BLaER1 treated with 17β-estradiol and CSF1 and Interleukin-3, amounts not matched to agents 10 nM and 100 nM (cell line): ENCODE results near the gene PIK3R6.
"Not testable (repeated sequence)": the region's sequence is repeated elsewhere in the genome, so short reads cannot be mapped to it uniquely, and the experiment has no call there.

ENCODE experiments used
- H3K27ac ChIP-seq, 11 experiments: shearing (Covaris generic); formaldehyde crosslinking; 2 replicates each; pipeline ENCODE4 v1.8.1; 2022
- H3K27me3 ChIP-seq, 11 experiments: shearing (Covaris generic); formaldehyde crosslinking; 2 replicates each; pipeline ENCODE4 v1.8.1; 2022
- H3K36me3 ChIP-seq, 11 experiments: shearing (Covaris generic); formaldehyde crosslinking; 2 replicates each; pipeline ENCODE4 v1.8.1; 2022
- H3K4me1 ChIP-seq, 10 experiments: shearing (Covaris generic); formaldehyde crosslinking; 2 replicates each; pipeline ENCODE4 v1.8.1; 2022
- H3K4me2 ChIP-seq, 11 experiments: shearing (Covaris generic); formaldehyde crosslinking; 2 replicates each; pipeline ENCODE4 v1.8.1; 2022
- H3K4me3 ChIP-seq, 10 experiments: shearing (Covaris generic); formaldehyde crosslinking; 2 replicates each; pipeline ENCODE4 v1.8.1; 2022
- H3K9ac ChIP-seq, 11 experiments: shearing (Covaris generic); formaldehyde crosslinking; 2 replicates each; pipeline ENCODE4 v1.8.1; 2022
- H3K9me3 ChIP-seq, 11 experiments: shearing (Covaris generic); formaldehyde crosslinking; replicated peaks in 1 of 11; 2 replicates each; pipeline ENCODE4 v1.8.1; 2022
- H4K20me1 ChIP-seq, 11 experiments: shearing (Covaris generic); formaldehyde crosslinking; 2 replicates each; pipeline ENCODE4 v1.8.1; 2022
- Cebpa-rat ChIP-seq, 11 experiments: shearing (Covaris generic); IDR thresholded peaks; 2 replicates each; pipeline ENCODE4 v1.8.1; 2022

Gene PIK3R6

DNA sequence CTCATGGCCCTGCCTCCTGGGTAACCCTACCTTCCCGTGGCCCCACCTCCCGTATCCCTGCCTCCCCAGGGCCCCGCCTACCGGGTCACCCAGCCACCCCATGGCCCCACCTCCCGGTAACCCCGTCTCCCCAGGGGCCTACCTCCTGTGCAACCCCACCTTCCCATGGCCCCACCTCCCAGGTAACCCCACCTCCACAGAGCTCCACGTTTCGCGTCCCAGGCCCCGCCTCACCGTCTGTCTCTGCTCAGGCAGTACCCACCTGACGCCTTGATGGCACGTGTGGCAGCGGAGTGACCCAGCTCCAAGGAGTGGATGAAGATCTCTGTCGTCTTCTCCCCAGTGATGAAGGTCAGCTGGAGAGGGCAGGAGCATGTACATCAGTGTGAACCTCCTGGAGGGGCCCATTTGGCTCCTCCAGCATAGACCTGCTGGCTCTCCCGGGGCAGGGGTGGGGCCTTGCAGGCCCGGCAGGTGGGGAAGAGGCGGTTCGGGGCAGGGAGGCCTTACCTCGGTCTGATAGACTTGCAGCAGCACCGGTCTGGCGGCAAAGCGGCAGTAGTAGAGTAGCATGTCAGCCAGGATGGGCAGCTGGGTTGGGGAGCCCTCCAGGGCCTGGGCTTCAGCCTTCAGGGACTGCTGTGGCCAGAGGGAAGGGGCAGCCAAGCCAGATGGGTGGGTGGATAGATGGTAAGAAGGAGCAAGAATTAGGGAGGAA, 18.7 kb upstream of the PIK3R6 start:
- no peak for TF ChIP-seq Cebpa-rat (IDR thresholded peaks at IDR 0.05)
- no peak overlapping the region for H3K4me2 ChIP-seq

DNA sequence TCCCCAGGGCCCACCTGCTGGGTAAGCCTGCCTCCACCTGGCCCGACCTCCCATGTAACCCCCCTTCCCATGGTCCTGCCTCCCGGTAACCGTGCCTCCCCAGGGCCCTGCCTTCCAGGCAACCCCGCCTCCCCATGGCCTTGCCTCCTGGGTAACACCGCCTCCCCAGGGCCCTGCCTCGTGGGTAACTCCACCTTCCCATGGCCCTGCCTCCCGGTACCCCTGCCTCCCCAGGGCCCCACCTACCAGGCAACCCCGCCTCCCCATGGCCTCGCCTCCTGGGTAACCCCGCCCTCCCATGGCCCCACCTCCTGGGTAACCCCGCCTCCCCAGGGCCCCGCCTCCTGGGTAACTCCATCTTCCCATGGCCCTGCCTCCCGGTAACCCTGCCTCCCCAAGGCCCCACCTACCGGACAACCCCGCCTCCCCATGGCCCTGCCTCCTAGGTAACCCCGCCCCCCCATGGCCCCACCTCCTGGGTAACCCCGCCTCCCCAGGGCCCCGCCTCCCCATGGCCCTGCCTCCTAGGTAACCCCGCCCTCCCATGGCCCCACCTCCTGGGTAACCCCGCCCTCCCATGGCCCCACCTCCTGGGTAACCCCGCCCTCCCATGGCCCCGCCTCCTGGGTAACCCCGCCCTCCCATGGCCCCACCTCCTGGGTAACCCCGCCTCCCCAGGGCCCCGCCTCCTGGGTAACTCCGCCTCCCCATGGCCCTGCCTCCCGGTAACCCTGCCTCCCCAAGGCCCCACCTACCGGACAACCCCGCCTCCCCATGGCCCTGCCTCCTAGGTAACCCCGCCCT, 17.9 kb upstream of the PIK3R6 start:
- H3K36me3 ChIP-seq: peaks cover 21 to 95% (median 87%) of the 10 kb centered on the region in 11 experiments; a peak in 20 of 22 replicates
- H3K27ac ChIP-seq: peak overlapping the region in 2 of 11 experiments; percentile 6 to 34; a peak in 1 of 22 replicates
- not testable (repeated sequence) for H3K4me3 ChIP-seq, H3K4me1 ChIP-seq, H3K9ac ChIP-seq, H3K27me3 ChIP-seq
- H3K9me3 ChIP-seq: peaks cover 0 to 18% (median 0%) of the 10 kb centered on the region in 11 experiments; a peak in 8 of 22 replicates
- H4K20me1 ChIP-seq: peaks cover 0 to 55% (median 0%) of the 10 kb centered on the region in 11 experiments; a peak in 6 of 22 replicates
- H3K4me2 ChIP-seq: 0 out of 22 replicates have a peak overlapping the region, but pooled peaks of 2 of the 11 experiments have one; percentile 5 to 7

More for the DNA sequence above, 18.7 kb upstream of the PIK3R6 start:
- Histone ChIP-seq H3K9me3 (peaks cover 0 to 18% (median 0%) of the 10 kb centered on the region in 11 experiments; a peak in 8 of 22 replicates), H3K4me1 (peaks cover 0 to 9% (median 0%) of the 10 kb centered on the region in 10 experiments; a peak in 3 of 20 replicates), H3K9ac (no peak overlapping the region), H3K27ac (0 out of 22 replicates have a peak overlapping the region, but pooled peaks of 1 of the 11 experiments have one; percentile 11), H3K36me3 (peaks cover 21 to 95% (median 87%) of the 10 kb centered on the region in 11 experiments; a peak in 20 of 22 replicates), H3K4me3 (no peak overlapping the region), H4K20me1 (peaks cover 0 to 56% (median 0%) of the 10 kb centered on the region in 11 experiments; a peak in 5 of 22 replicates), H3K27me3 (no peaks in the 10 kb centered on the region)

DNA sequence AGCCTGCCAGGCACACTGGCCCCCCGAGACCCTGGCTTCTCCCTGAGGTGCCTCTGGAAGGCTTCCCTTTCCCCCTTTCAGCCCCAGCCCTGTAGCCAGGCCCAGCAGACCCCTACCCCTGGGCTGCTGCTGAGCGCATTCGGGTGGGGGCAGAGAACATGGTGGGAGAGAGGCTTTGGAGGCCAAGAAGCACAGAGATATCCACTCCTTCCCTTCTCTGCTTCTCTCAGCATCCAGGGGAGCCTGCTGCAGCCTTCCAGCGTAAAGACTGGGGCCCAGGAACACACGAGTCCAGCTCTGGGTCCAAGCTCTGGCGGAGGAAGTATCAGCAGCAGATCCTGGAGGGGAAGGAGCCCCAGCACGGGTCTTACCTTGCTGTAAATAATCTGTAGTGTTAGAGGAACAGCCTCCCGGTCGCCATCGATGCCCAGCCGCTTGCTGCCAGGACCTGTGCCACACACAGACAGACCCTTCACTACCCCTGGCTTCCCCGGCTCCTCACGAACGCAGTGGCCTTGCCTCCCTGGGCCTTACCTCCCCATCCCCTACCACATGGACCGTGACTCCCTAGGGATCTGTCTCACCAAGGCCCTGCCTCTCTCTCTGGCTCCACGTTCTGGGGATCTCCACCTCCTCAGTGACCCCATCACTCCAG, 17.0 kb upstream of the PIK3R6 start:
- peak overlapping the region in 2 of 11 experiments; percentile 6 to 34; a peak in 3 of 22 replicates for H3K27ac ChIP-seq

DNA sequence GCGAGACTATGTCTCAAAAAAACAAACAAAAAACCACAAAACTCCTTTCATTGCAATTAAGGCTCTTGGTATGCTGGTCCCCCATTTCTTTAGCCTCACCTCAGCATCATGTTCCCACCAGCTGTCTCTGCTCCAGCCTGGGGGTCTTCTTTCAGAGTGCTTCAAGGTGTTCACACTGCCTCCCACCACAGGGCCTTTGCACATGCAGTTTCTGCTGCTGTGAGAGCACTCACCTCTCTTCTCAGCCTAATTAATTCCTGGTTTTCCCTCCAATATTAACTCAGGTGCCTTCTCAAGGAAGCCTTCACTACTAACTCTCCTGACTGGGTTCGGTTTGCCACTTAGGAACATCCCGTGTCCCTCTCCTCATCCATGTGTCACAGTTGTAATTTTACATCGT, 15.9 kb upstream of the PIK3R6 start:
- peaks cover 0 to 39% (median 0%) of the 10 kb centered on the region in 11 experiments; a peak in 6 of 22 replicates for H4K20me1 ChIP-seq
- no peak overlapping the region for H3K4me2 ChIP-seq
- H3K36me3 ChIP-seq: peaks cover 27 to 95% (median 88%) of the 10 kb centered on the region in 11 experiments; a peak in 21 of 22 replicates
- peaks cover 0 to 9% (median 0%) of the 10 kb centered on the region in 10 experiments; a peak in 3 of 20 replicates for H3K4me1 ChIP-seq
- H3K9ac ChIP-seq: no peak overlapping the region
- H3K27me3 ChIP-seq: no peaks in the 10 kb centered on the region
- H3K4me3 ChIP-seq: no peak overlapping the region
- H3K27ac ChIP-seq: no peak overlapping the region
- TF ChIP-seq Cebpa-rat (IDR thresholded peaks at IDR 0.05): no peak
- H3K9me3 ChIP-seq: peaks cover 0 to 18% (median 0%) of the 10 kb centered on the region in 11 experiments; a peak in 8 of 22 replicates

More for the DNA sequence above, 17.0 kb upstream of the PIK3R6 start:
- Histone ChIP-seq H3K27me3 (no peaks in the 10 kb centered on the region), H3K4me3 (no peak overlapping the region), H3K9ac (no peak overlapping the region), H3K4me2 (0 out of 22 replicates have a peak overlapping the region, but pooled peaks of 2 of the 11 experiments have one; percentile 5 to 7), H3K4me1 (peaks cover 0 to 9% (median 0%) of the 10 kb centered on the region in 10 experiments; a peak in 3 of 20 replicates), H3K36me3 (peaks cover 22 to 95% (median 87%) of the 10 kb centered on the region in 11 experiments; a peak in 20 of 22 replicates), H4K20me1 (peaks cover 0 to 50% (median 0%) of the 10 kb centered on the region in 11 experiments; a peak in 6 of 22 replicates), H3K9me3 (peaks cover 0 to 18% (median 0%) of the 10 kb centered on the region in 11 experiments; a peak in 8 of 22 replicates)
- TF ChIP-seq Cebpa-rat (IDR thresholded peaks at IDR 0.05): no peak

DNA sequence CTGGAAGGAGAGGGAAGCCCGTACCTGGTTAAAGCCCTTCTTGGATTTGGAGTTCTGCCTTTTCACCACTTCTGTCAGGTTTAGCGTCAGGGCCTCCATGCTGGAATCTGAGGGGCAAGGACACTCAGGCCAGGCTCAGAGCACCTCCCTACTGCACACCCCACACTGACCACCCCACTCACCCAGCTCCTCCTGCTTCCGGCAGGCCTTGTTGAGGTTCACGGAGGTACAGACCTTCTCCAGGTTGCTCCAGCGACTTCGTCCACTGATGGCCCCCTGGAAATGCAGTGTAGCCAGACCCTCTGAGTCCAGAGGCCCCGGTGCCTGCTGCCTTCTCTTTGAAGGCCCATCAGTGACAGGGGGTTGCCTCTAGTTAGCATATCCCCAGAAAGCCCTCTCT, 14.1 kb upstream of the PIK3R6 start:
- H3K27me3 ChIP-seq: no peaks in the 10 kb centered on the region
- no peak overlapping the region for H3K4me3 ChIP-seq
- no peak overlapping the region for H3K9ac ChIP-seq
- H3K9me3 ChIP-seq: peaks cover 0 to 8% (median 0%) of the 10 kb centered on the region in 11 experiments; a peak in 8 of 22 replicates
- TF ChIP-seq Cebpa-rat (IDR thresholded peaks at IDR 0.05): no peak
- H3K27ac ChIP-seq: no peak overlapping the region
- peaks cover 0 to 9% (median 0%) of the 10 kb centered on the region in 10 experiments; a peak in 3 of 20 replicates for H3K4me1 ChIP-seq
- H3K4me2 ChIP-seq: no peak overlapping the region
- H3K36me3 ChIP-seq: peaks cover 19 to 89% (median 84%) of the 10 kb centered on the region in 11 experiments; a peak in 21 of 22 replicates
- peaks cover 0 to 28% (median 0%) of the 10 kb centered on the region in 11 experiments; a peak in 6 of 22 replicates for H4K20me1 ChIP-seq

DNA sequence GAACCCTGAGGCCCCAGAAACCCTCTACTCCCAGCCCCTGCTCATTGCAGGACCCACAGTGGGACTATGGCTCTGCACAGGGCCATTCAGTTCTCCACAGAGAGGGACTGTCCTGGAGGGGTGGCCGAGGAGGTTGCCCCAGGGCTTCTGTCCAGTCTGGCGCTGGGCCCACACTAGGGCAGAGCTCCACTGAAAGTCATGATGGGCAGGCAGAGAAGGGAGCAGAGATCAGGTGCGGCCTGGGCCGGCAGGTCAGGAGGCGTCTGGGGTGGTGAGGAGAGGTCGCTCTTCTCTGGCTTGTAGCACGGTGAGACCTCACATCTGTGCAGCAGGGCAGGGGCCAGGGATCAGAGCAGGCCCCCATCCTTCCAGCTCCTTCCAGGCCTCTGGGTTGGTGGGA, 13.0 kb upstream of the PIK3R6 start:
- Histone ChIP-seq H3K27ac (no peak overlapping the region), H3K4me3 (no peak overlapping the region), H3K4me2 (no peak overlapping the region), H3K9me3 (no peaks in the 10 kb centered on the region), H3K9ac (no peak overlapping the region), H3K36me3 (peaks cover 11 to 80% (median 77%) of the 10 kb centered on the region in 11 experiments; a peak in 21 of 22 replicates), H3K4me1 (peaks cover 0 to 9% (median 3%) of the 10 kb centered on the region in 10 experiments; a peak in 8 of 20 replicates), H3K27me3 (no peaks in the 10 kb centered on the region), H4K20me1 (peaks cover 0 to 28% (median 0%) of the 10 kb centered on the region in 11 experiments; a peak in 6 of 22 replicates)
- TF ChIP-seq Cebpa-rat (IDR thresholded peaks at IDR 0.05): no peak

DNA sequence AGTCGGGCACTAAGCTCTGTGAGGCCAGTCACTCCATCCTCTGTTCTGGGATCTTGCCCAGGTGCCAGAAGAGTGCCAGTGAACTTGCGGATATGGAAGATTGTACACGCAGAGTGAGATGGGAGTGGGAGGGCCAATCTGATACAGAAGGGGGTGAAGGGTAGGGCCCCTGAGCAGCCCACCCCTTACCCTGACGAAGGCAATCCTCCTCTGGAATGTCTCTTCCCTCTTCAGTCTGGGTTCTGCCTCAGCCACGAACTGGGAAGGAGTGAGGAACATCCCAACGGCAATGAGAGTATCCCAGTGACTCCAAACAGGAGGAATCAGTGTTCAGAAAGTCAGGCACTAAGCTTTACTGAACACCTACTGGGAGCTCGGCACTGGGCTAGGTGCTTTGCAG, 11.9 kb upstream of the PIK3R6 start:
- Histone ChIP-seq H3K36me3 (peaks cover 11 to 72% (median 69%) of the 10 kb centered on the region in 11 experiments; a peak in 21 of 22 replicates), H3K4me1 (peaks cover 1 to 17% (median 6%) of the 10 kb centered on the region in 10 experiments), H4K20me1 (peaks cover 0 to 22% (median 0%) of the 10 kb centered on the region in 11 experiments; a peak in 6 of 22 replicates), H3K4me2 (no peak overlapping the region), H3K27me3 (no peaks in the 10 kb centered on the region), H3K9ac (no peak overlapping the region), H3K4me3 (no peak overlapping the region), H3K27ac (no peak overlapping the region), H3K9me3 (no peaks in the 10 kb centered on the region)
- TF ChIP-seq Cebpa-rat (IDR thresholded peaks at IDR 0.05): no peak

DNA sequence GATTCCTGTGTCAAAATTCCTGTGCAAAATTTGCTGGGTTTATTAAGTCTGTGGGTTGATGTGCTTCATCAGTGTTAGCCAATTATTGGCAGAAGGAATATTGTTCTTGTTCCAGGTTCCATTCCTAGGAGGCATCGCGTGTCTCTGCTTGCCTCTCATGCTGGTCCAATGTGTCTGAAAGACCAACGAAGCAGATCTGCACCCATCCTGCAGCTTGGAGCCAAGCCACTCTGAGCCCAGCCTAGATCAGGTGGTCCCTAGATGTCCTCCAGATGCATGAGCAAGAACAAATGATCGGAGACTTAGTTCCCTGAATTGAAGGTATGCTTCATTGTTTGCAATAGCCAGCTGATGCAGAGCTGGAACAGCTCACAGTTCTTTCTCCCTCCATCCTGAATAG, 10.5 kb upstream of the PIK3R6 start:
- H3K4me1 ChIP-seq: peaks cover 16 to 31% (median 20%) of the 10 kb centered on the region in 10 experiments
- no peak overlapping the region for H3K4me3 ChIP-seq
- no peak for TF ChIP-seq Cebpa-rat (IDR thresholded peaks at IDR 0.05)
- H3K9ac ChIP-seq: no peak overlapping the region
- H3K9me3 ChIP-seq: no peaks in the 10 kb centered on the region
- no peak overlapping the region for H3K27ac ChIP-seq
- no peaks in the 10 kb centered on the region for H3K27me3 ChIP-seq
- peaks cover 0 to 22% (median 0%) of the 10 kb centered on the region in 11 experiments; a peak in 5 of 22 replicates for H4K20me1 ChIP-seq
- H3K36me3 ChIP-seq: peaks cover 5 to 58% (median 55%) of the 10 kb centered on the region in 11 experiments; a peak in 20 of 22 replicates
- H3K4me2 ChIP-seq: no peak overlapping the region
